Right lobe of liver (tissue), 6 donors: ENCODE data around the gene PDGFD. TPM values are rescaled to one million over a fixed set of nuclear protein-coding genes. Genes with fewer than 3 reads are reported as not detected.

Source experiments
- ATAC-seq, 4 donors: fragments of 200-7000 bp; cut with Tn5 transposase; one replicate each; pipeline ENCODE4 v1.9.1; 2020; ENCODE audit warnings: mild to moderate bottlenecking in 4 of 4, moderate library complexity in 4 of 4
- DNase-seq, 3 donors: peaks; one replicate each; pipeline ENCODE4 v3.0.0-alpha.2; 2020
- H3K27ac ChIP-seq, 3 donors: fragments of 200-600 bp; one replicate each; pipeline ENCODE4 v1.8.0; 2022
- H3K27me3 ChIP-seq, 2 donors: fragments of 200-600 bp; one replicate each; pipeline ENCODE4 v1.8.0; 2022
- H3K36me3 ChIP-seq, 4 donors: fragments of 200-600 bp; sonication (generic) in 1 of 4; one replicate each; pipeline versions ENCODE4 v1.5.1 to v1.8.0; 2017 to 2022; ENCODE audit warnings: control low read depth in 1 of 4
- H3K4me1 ChIP-seq, 4 donors: fragments of 200-600 bp; sonication (generic) in 1 of 4; one replicate each; pipeline versions ENCODE4 v1.5.1 to v1.8.0; 2017 to 2022; ENCODE audit warnings: control low read depth in 1 of 4
- H3K4me3 ChIP-seq, 3 donors: fragments of 200-600 bp; one replicate each; pipeline ENCODE4 v1.8.0; 2022
- H3K9me3 ChIP-seq, 4 donors: fragments of 200-600 bp; sonication (generic) in 1 of 4; one replicate each; pipeline versions ENCODE4 v1.5.1 to v1.8.0; 2017 to 2022; ENCODE audit warnings: control low read depth in 1 of 4
- CTCF ChIP-seq, 4 donors: fragments of 200-600 bp in 3 of 4; fragments of 450-650 bp in 1 of 4; IDR thresholded peaks; one replicate each; pipeline versions ENCODE4 v1.5.1 to v1.8.0; 2016 to 2022; ENCODE audit warnings: antibody characterized with exemption in 4 of 4, mild to moderate bottlenecking in 2 of 4
- POLR2A ChIP-seq: fragments of 450-650 bp; IDR thresholded peaks from one replicate; pipeline ENCODE4 v1.6.1; 2017; ENCODE audit warnings: antibody characterized with exemption, mild to moderate bottlenecking
- WGBS: methylation state at CpG from one replicate; pipeline ENCODE4 v1.1.6; 2018; ENCODE audit warnings: low coverage, low lambda C conversion rate; ENCODE audit not compliant: insufficient coverage; ENCODE audit errors: missing lambda C conversion rate; 5-methylcytosine and 5-hydroxymethylcytosine counted together
- intact Hi-C, 2 donors: fragments of 100-400 bp; cut with DNase I; formaldehyde crosslinking; loops; one replicate each; pipeline versions ENCODE4 v1.11.2 to v1.14.1; 2022
- total RNA-seq, 6 experiments: library from RNA; depleted of rRNA in 2 of 6; stranded (reverse); fragments of >200 nt in 2 of 6; fragmentation: NEBNext Ultra II Directional in 3 of 6; extraction: Animal tissue kit (Norgen Biotek cat#: 25700) in 3 of 6; gene quantifications; one replicate each; pipeline versions ENCODE4 v1.1.0 to v1.2.4, GENCODE V29; 2016 to 2023
- donor health status: DM: no; HTN: yes; CAD: no.
- donor health status: DM: no; HTN: no; CAD: no.
- donor health status: DM: no; HTN: no; CAD: no.
- donor health status: DM: no; HTN: yes; CAD: no.
- donor health status: DM: no; HTN: yes; CAD: no.

PDGFD gene
- total RNA-seq, 6 experiments from 2014 or later: 0.84 to 1.6 (median 1.1) TPM

DNA sequence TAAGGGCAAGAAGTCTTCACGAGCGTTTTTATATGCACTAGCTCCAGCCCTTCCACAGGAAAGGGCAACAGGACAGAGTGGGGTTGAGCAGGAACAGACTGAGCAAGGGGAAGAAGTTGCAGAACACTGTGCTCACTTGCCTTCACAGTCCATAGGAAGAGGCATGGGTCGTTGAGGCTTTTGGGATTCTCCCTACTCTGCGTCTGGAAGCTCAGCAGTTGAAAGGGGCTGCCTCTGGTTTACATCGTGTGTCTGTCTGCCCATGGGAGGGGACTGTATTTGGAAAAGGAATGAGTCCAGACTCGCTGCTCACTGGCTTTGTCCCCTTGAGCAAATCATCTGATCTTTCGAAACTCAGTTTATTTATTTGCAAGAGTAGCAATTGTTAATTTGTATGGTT, 1.1 kb upstream of the PDGFD start:
- no peaks in the 10 kb centered on the region for H3K27me3 ChIP-seq
- DNase-seq (no peak), ATAC-seq (no peak)
- no peaks in the 10 kb centered on the region for H3K36me3 ChIP-seq
- H3K4me1 ChIP-seq: no peaks in the 10 kb centered on the region
- WGBS: 48% methylated on average over 7 of the region's 7 CpGs
- no peak overlapping the region for H3K4me3 ChIP-seq
- no peaks in the 10 kb centered on the region for H3K9me3 ChIP-seq
- TF ChIP-seq CTCF (IDR thresholded peaks at IDR 0.05): no peak
- no peak for TF ChIP-seq POLR2A
- intact Hi-C loops: no loop called here
- H3K27ac ChIP-seq: no peak overlapping the region

DNA sequence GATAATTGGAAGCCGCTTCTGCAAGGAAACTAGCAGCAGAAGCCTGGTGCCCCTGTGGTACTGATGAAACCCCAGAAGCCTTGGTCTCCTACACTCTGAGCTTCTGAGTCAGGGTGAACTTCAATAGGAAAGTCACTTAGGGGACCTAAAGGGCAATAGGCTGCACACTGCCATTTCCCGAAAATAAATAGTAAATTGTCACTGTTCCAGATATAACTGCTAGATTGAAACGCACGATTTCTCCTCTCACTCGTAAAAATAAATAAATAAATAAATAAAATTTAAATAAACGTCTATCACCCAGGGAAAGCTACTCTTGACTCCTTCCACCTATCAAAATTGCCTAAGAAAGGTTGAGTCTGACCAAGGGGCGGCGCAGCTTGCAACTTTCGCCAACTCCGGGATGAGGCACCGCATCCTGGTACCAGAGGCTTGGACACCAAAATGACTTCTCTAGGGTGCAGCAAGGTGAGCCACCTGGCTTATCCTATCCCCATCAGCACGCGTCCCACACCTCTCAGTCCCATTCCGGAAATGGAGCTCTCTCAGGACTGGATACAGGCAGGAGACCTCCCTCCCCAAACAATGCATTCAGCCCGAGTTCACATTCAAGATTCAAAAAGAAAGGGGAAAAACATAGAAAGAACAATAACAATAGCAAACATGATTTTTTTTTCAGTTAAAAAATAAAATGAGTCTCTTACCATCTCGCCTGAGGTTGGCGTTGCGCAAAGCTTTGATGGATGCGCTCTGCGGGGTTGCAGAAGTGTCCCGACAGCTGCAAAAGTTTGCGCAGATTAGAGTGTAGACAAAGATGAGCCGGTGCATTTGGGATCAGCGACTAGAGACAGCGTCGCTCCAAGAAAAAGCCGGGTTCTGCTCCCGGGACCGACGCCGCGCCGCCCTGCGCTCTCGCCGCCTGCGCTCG, 583 bp downstream of the PDGFD start:
- no peaks in the 10 kb centered on the region for H3K9me3 ChIP-seq
- no peak for DNase-seq

DNA sequence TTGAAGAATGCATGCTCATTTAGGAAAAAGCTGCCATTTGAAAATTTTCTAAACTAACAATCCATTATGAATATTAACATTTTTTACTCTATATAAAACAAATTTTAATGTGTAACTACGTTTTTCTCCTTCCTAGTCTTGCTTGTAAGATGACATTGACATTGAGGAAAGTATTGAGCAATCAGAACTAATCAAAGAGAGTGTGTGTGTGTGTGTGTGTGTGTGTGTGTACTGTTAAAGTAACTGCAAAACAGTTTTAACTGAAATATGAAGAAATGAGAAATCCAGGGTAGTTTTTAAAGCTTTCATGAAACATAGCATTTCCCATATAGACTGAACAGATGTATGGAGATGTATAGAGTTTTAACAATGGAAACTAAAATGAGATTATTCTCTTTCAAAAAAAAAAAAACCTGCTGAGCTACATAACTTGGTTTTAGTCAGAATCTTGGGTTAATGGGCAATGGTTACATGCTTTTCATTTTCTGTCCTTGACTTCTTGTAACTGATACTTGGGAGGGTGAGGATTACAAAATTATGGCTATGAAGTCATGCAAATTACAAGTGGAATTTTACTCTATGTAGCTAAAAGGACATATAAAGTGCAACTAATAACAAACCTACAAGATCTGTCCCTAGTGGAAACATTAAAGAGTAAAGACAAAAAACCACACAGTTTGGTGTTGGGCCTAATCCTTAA, 2.0 kb downstream of the PDGFD start:
- no peaks in the 10 kb centered on the region for H3K27me3 ChIP-seq
- intact Hi-C loops: no loop called here
- no peak for TF ChIP-seq POLR2A
- no peak for TF ChIP-seq CTCF (IDR thresholded peaks at IDR 0.05)
- 18% methylated on average over 1 of the region's 1 CpG for WGBS
- no peaks in the 10 kb centered on the region for H3K4me1 ChIP-seq
- H3K9me3 ChIP-seq: no peaks in the 10 kb centered on the region
- H3K27ac ChIP-seq: no peak overlapping the region
- H3K4me3 ChIP-seq: no peak overlapping the region
- H3K36me3 ChIP-seq: no peaks in the 10 kb centered on the region
- ATAC-seq (no peak), DNase-seq (no peak)

More for the DNA sequence above, 583 bp downstream of the PDGFD start:
- WGBS: 2% methylated on average over 22 of the region's 38 CpGs
- TF ChIP-seq CTCF (IDR thresholded peaks at IDR 0.05): no peak
- no peak for TF ChIP-seq POLR2A
- Histone ChIP-seq H3K27me3 (no peaks in the 10 kb centered on the region), H3K36me3 (no peaks in the 10 kb centered on the region), H3K4me1 (no peaks in the 10 kb centered on the region), H3K4me3 (peak overlapping the region; percentile 20 to 45 (median 36)), H3K27ac (peak overlapping the region in 1 of 3 donors; percentile 10)
- intact Hi-C loops: no loop called here
- peak in 1 of 4 donors; percentile 22 for ATAC-seq

DNA sequence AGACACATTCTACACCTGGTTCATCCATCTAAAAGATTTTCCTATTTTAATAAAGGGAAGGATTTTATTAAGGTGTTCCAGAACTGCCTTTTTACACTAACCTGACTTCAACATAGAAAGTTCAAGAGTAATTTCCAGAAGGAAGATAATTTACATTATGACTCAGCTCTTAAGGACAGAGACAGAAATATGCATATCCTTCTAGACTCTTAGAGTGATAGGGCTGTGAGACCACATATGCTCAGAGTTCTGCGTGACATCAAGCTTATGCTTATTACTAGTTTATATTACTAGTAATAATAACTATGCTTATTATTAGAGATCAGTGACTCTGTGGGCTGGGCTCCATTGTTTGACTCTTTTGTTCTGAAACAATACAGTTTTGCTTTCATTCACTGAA, 4.6 kb downstream of the PDGFD start:
- Histone ChIP-seq H3K9me3 (no peaks in the 10 kb centered on the region), H3K27me3 (no peaks in the 10 kb centered on the region), H3K36me3 (no peaks in the 10 kb centered on the region), H3K4me3 (no peak overlapping the region), H3K4me1 (no peaks in the 10 kb centered on the region), H3K27ac (no peak overlapping the region)
- WGBS: 67% methylated on average over 1 of the region's 1 CpG
- no peak for TF ChIP-seq POLR2A
- no peak for TF ChIP-seq CTCF (IDR thresholded peaks at IDR 0.05)
- DNase-seq (no peak), ATAC-seq (no peak)
- intact Hi-C loops: no loop called here
